K562 (cell line): Measurements from ENCODE around the gene DBP. TPM values are rescaled to one million over a fixed set of nuclear protein-coding genes. Genes with fewer than 3 reads are reported as not detected.
A peak's percentile ranks its signal among the peaks of the same experiment; 100 is the strongest.

ENCODE experiments used
- CREB1 ChIP-seq, 2 experiments: sonication (generic) in 1 of 2; formaldehyde crosslinking in 1 of 2; IDR thresholded peaks; 2 replicates each; pipeline versions ENCODE4 v1.6.1 to v1.8.0; 2012 to 2022; ENCODE audit warnings: inconsistent platforms in 1 of 2, mild to moderate bottlenecking in 1 of 2, missing genetic modification reagents in 1 of 2, moderate library complexity in 1 of 2
- HLTF ChIP-seq: fragments of 450-650 bp; IDR thresholded peaks from 2 replicates; pipeline ENCODE4 v1.6.1; 2016
- HMGXB4 ChIP-seq: sonication (generic); formaldehyde crosslinking; IDR thresholded peaks from 2 replicates; pipeline ENCODE4 v1.8.1; 2023; ENCODE audit warnings: mild to moderate bottlenecking, missing genetic modification reagents
- NELFE ChIP-seq: IDR thresholded peaks from 2 replicates; pipeline ENCODE4 v1.6.1; 2011; ENCODE audit warnings: mild to moderate bottlenecking; ENCODE audit not compliant: insufficient read depth, insufficient read length
- NR2C1 ChIP-seq, 2 experiments: fragments of 450-650 bp; IDR thresholded peaks; 2 replicates each; pipeline ENCODE4 v1.6.1; 2017; ENCODE audit warnings: mild to moderate bottlenecking in 2 of 2, antibody characterized with exemption in 1 of 2, inconsistent platforms in 1 of 2, missing compliant biosample characterization in 1 of 2, missing genetic modification characterization in 1 of 2
- NR2F6 ChIP-seq: fragments of 450-650 bp; formaldehyde crosslinking; IDR thresholded peaks from 2 replicates; pipeline ENCODE4 v1.4.0; 2020; ENCODE audit warnings: mild to moderate bottlenecking
- RAD21 ChIP-seq, 2 experiments: fragments of 250-450 bp in 1 of 2; fragments of 450-650 bp in 1 of 2; sonication (Bioruptor Pico) in 1 of 2; formaldehyde crosslinking in 1 of 2; IDR thresholded peaks in 1 of 2; conservative IDR thresholded peaks in 1 of 2; 2 replicates each; pipeline versions ENCODE4 v1.4.0 to v1.8.0; 2020 to 2022; ENCODE audit warnings: mild to moderate bottlenecking in 2 of 2, moderate library complexity in 1 of 2
- REST ChIP-seq, 2 experiments: fragments of 450-650 bp; formaldehyde crosslinking in 1 of 2; IDR thresholded peaks; 2 replicates each; pipeline versions ENCODE4 v1.4.0 to v1.6.1; 2014 to 2020; ENCODE audit warnings: mild to moderate bottlenecking in 2 of 2, borderline replicate concordance in 1 of 2, low read depth in 1 of 2
- SMARCA5 ChIP-seq: fragments of 450-650 bp; IDR thresholded peaks from 2 replicates; pipeline ENCODE4 v1.6.1; 2016
- TCF7L2 ChIP-seq: fragments of 150-350 bp; IDR thresholded peaks from 2 replicates; pipeline ENCODE4 v1.6.1; 2016; ENCODE audit warnings: low read depth, mild to moderate bottlenecking, low read length, moderate library complexity
- TEAD4 ChIP-seq, 2 experiments: sonication (generic) in 1 of 2; formaldehyde crosslinking in 1 of 2; IDR thresholded peaks; 2 replicates each; pipeline versions ENCODE4 v1.6.1 to v1.8.0; 2012 to 2022; ENCODE audit warnings: borderline replicate concordance in 1 of 2, inconsistent platforms in 1 of 2, low read length in 1 of 2, mild to moderate bottlenecking in 1 of 2, missing genetic modification reagents in 1 of 2
- ZBTB26 ChIP-seq: fragments of 450-650 bp; formaldehyde crosslinking; IDR thresholded peaks from 2 replicates; pipeline ENCODE4 v1.4.0; 2022; ENCODE audit warnings: missing genetic modification characterization
- ZEB2 ChIP-seq: fragments of 450-650 bp; IDR thresholded peaks from 2 replicates; pipeline ENCODE4 v1.6.1; 2016
- ZNF253 ChIP-seq: fragments of 250-450 bp; sonication (Bioruptor Pico); conservative IDR thresholded peaks from 2 replicates; pipeline ENCODE4 v1.6.1; 2021; ENCODE audit warnings: mild to moderate bottlenecking
- ZNF511 ChIP-seq: sonication (generic); formaldehyde crosslinking; IDR thresholded peaks from 2 replicates; pipeline ENCODE4 v1.8.0; 2022; ENCODE audit warnings: mild to moderate bottlenecking, missing genetic modification reagents
- ZNF699 ChIP-seq: fragments of 250-450 bp; sonication (Bioruptor Pico); IDR thresholded peaks from 2 replicates; pipeline ENCODE4 v1.8.0; 2021; ENCODE audit warnings: mild to moderate bottlenecking, moderate library complexity; ENCODE audit not compliant: insufficient replicate concordance
- polyA plus RNA-seq, 8 experiments: library from polyadenylated mRNA; depleted of rRNA in 4 of 8; stranded (reverse) in 5 of 8; unstranded in 3 of 8; fragments of >200 nt; fragmentation: Nextera tagmentation in 2 of 8; fragmentation: Illumina TruSeq in 1 of 8; extraction: Ambion mirVana in 2 of 8; extraction: Trizol in 1 of 8; gene quantifications; 2 replicates each; pipeline versions ENCODE4 v1.2.1 to v1.2.3, GENCODE V29; 2011 to 2014; ENCODE audit warnings: inconsistent platforms in 1 of 8, missing spikeins in 1 of 8
- total RNA-seq, 7 experiments: library from RNA; depleted of rRNA in 6 of 7; stranded (reverse); fragments of >200 nt in 6 of 7; fragmentation: Illumina TruSeq in 2 of 7; extraction: Trizol in 2 of 7; gene quantifications; 2 replicates each; pipeline versions ENCODE4 v1.2.1 to v1.2.3, GENCODE V29; 2011 to 2021; ENCODE audit warnings: low replicate concordance in 1 of 7

The DBP gene
- total and polyA plus RNA-seq, 9 of the 15 experiments (the other 6 are each of a cell fraction or from before 2014, with no cell fraction given) = 0.25 to 5.5 (median 1.8) TPM

GRCh38 chr19:48678201-48678600, 41.0 kb upstream of the DBP start (continued):
- no peak for TF ChIP-seq HMGXB4
- no peak for TF ChIP-seq ZBTB26
- no peak for TF ChIP-seq ZNF511
- no peak for TF ChIP-seq NELFE
- TF ChIP-seq NR2F6 (CRISPR knock-in tag) = no peak
- no peak for TF ChIP-seq TCF7L2
- TF ChIP-seq HLTF = no peak
- TF ChIP-seq ZNF253 (CRISPR knock-in tag) = no peak
- peak; percentile 7; the same call in 1 of the 2 replicates for TF ChIP-seq REST (IDR thresholded peaks at IDR 0.05; ENCODE audit: borderline replicate concordance)
- TF ChIP-seq REST (CRISPR knock-in tag; IDR thresholded peaks at IDR 0.05; ENCODE audit: low read depth) = no peak
- TF ChIP-seq ZNF699 (CRISPR knock-in tag) = no peak
- no peak for TF ChIP-seq SMARCA5
- TF ChIP-seq RAD21 (CRISPR knock-in tag; conservative IDR thresholded peaks at IDR 0.05 in 1 of 2, IDR thresholded peaks at IDR 0.05 in 1 of 2) = peak in 1 of 2 experiments; percentile 8; a peak in 1 of 4 replicates
- no peak for TF ChIP-seq NR2C1 (IDR thresholded peaks at IDR 0.05)
- TF ChIP-seq NR2C1 (tag; IDR thresholded peaks at IDR 0.05) = no peak
- TF ChIP-seq TEAD4 (IDR thresholded peaks at IDR 0.05; ENCODE audit: low read length) = peak; percentile 17; the same call in 1 of the 2 replicates
- TF ChIP-seq TEAD4 (CRISPR knock-in tag; IDR thresholded peaks at IDR 0.05; ENCODE audit: borderline replicate concordance) = no peak
- TF ChIP-seq ZEB2 = 0 out of 2 replicates have a peak, but pooled peaks have one; percentile 18
- no peak for TF ChIP-seq CREB1 (IDR thresholded peaks at IDR 0.05)
- no peak for TF ChIP-seq CREB1 (CRISPR knock-in tag; IDR thresholded peaks at IDR 0.05)
